AG09309 (cell line): Measurements from ENCODE around the gene TRABD2B.

Experiments
- DNase-seq: peaks from one replicate; pipeline ENCODE4 v3.0.0-alpha.2; 2010; ENCODE audit warnings: low read depth
- H3K4me3 ChIP-seq: 2 replicates; pipeline ENCODE4 v1.5.1; 2011; ENCODE audit warnings: mild to moderate bottlenecking, low read depth, low read length, moderate library complexity; ENCODE audit not compliant: control insufficient read depth
- CTCF ChIP-seq: IDR thresholded peaks from 2 replicates; pipeline ENCODE4 v1.5.1; 2011; ENCODE audit warnings: mild to moderate bottlenecking, low read depth, low read length, inconsistent platforms; ENCODE audit not compliant: insufficient read depth, control insufficient read depth; ENCODE audit errors: missing control alignments

TRABD2B gene

GRCh38 chr1:47866601-47867437 lies 130.4 kb downstream of the TRABD2B start:
- TF ChIP-seq CTCF: no peak
- no peak overlapping the region for H3K4me3 ChIP-seq
- DNase-seq: no peak

- no peak overlapping the region for H3K4me3 ChIP-seq
- no peak for DNase-seq
- no peak for TF ChIP-seq CTCF
Observed at GRCh38 chr1:47865881-47866535, 131.2 kb downstream of the TRABD2B start.

- no peak for TF ChIP-seq CTCF
- DNase-seq: no peak
- H3K4me3 ChIP-seq: no peak overlapping the region
Observed at GRCh38 chr1:47859092-47859743, 138.0 kb downstream of the TRABD2B start.

GRCh38 chr1:47856996-47857395 lies 140.2 kb downstream of the TRABD2B start:
- no peak for TF ChIP-seq CTCF
- DNase-seq: no peak
- no peak overlapping the region for H3K4me3 ChIP-seq

GRCh38 chr1:47855230-47855629 lies 142.0 kb downstream of the TRABD2B start:
- no peak overlapping the region for H3K4me3 ChIP-seq
- DNase-seq: no peak
- TF ChIP-seq CTCF: no peak

GRCh38 chr1:47854552-47855144 lies 142.5 kb downstream of the TRABD2B start:
- TF ChIP-seq CTCF: no peak
- no peak for DNase-seq
- no peak overlapping the region for H3K4me3 ChIP-seq
